OCI-M1 (cell line): ENCODE results near the gene TEF.
A peak's percentile ranks its signal among the peaks of the same experiment; 100 is the strongest.

Experiments used
- DNase-seq: peaks from one replicate; lab custom pipeline; 2025; lab: John Stamatoyannopoulos, UW

The TEF gene

DNA sequence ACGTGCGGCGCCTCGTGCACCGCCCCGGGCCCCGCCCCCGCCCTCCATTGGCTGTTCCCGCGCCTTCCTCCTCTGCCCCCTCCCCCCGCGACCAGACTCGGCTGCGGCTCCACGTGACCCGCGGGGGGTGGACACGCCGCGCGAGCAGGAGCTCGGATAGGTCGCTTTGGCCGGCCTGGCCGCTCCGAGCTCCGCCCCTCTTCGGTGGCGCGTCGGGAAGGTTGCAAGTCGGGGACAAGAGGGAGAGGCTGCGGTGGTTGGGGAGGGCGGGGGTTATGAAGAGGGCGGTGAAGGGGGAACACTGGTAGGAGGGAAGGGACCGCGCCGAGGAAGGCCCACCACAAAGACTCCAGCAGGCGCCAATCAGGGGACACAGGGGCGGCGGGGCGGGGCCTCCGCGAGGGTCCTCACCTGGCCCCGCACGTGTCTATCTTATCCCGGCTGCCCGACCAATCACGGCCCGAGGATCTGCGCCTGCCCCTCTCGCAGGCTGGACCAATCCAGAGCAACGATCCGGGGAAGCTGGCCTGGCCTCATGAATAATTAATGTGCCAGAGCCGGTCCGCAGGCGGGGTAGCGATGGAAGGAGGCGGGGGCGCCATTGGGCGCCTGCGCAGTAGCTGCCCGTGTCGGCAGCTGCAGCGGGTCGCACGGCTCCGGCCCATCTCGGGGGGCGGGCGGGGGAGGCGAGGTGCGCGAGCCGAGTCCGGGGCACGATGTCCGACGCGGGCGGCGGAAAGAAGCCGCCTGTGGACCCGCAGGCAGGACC, at the start of gene TEF:
TSS of gene TEF (plus strand) at position 614 of the 769 bp plus-strand sequence. CDS start at position 717, 103 bp downstream.
- peak; percentile 98 for DNase-seq

DNA sequence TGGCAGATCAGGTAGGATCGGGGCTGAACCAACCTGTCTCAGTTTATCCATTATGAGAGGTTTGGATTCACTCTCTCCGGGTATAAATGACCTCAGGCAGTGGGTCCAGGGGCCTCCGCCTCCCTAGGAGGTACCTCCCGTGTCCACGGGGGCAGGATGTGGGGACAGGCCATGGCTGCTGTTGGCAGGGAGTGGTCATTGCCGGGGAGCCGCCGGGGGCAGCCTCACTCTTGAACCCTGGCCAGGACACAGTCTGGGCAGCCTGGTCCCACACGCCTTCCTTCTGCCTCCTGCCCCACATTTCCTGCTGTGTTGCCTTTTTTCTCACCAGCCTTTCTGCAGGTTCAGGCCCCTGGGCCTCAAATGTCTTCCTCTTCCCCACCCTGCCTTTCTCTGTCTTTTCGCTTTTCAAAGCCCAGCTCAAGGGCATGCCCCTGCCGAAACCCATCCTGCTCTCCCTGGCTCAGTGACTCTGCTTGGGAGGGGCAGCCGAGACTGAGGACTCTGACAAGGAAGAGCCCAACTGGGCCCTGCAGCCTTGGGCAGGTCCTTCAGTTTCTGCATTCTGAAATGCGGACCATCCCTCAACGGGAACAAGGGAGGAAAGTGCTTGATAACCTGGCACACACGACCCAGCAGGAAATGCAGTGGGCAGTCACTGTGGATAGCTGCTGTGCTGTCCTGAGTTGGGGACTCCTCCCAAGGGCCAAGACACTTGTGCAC, 49.4 kb upstream of the TEF start:
- no peak for DNase-seq

GRCh38 chr22:41333806-41334205, 47.9 kb upstream of the TEF start:
- DNase-seq: no peak

GRCh38 chr22:41334215-41334614, 47.5 kb upstream of the TEF start:
- DNase-seq: no peak

DNA sequence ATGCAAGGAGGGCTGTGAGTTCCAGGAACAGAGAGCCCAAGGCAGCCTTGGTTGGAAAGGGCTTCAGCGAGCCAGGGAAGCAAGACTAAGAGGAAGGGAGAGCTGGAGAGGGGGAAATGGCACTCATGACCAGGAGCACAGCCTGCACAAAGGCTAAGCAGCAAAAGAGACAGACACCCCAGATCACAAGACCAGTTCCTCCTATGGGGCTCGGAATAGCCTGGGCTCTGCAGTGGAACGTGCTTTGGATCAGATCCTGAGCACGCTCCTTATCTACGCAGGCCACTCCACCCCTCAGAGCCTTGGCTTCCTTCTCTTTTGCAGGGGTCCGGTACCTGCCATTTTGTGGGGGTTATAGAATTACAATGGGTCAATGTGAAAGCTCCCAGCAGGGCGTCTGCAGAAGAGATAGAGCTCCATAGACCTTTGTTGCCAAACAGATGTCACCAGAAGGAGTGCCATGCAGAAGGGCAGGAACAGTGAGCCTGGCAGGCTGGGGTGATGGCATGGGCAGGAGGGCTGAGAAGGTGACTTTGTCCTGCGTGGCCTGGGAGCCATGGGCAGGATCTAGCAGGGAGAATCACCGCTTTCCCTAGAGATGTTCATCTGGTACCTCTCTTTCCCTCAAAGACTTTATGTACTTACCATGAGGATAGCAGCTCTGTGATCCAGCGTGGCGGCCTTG, 46.6 kb upstream of the TEF start:
- DNase-seq: no peak

DNA sequence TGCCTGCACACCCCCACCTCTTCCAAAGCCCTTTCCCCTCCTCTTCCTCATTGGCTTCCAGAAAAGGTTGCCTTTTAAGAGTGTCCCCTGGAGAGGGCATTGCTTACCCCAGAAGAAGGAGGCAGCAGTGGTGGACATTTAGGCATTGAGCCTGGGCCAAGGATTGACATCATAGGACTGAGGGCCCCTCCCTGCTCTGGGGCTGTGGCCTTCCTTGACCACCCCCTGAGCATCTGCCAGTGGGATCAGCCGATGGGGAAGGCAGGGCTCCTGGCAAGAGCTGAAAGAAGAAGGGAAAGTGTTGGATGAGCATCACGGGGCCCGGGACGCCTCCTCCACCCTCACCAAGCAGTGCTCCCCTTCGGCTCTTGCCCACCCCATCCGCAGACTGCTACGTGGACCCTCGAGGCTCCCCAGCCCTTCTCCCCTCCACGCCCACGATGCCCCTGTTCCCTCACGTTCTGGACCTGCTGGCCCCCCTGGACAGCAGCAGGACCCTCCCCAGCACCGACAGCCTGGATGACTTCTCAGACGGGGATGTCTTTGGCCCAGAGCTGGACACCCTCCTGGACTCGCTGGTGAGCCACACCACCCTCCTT, 43.0 kb upstream of the TEF start:
- no peak for DNase-seq

DNA sequence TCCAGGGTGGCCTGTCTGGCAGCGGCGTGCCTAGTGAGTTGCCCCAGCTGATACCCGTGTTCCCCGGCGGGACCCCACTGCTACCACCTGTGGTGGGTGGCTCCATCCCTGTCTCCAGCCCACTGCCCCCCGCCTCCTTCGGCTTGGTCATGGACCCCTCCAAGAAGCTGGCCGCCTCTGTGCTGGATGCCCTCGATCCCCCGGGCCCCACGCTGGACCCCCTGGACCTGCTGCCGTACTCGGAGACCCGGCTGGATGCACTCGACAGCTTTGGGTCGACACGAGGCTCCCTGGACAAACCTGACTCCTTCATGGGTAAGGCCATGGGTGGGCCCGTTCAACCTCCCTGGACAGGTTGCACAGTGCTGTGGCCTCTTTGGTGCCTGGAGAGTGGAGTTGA, 41.9 kb upstream of the TEF start:
- no peak for DNase-seq

DNA sequence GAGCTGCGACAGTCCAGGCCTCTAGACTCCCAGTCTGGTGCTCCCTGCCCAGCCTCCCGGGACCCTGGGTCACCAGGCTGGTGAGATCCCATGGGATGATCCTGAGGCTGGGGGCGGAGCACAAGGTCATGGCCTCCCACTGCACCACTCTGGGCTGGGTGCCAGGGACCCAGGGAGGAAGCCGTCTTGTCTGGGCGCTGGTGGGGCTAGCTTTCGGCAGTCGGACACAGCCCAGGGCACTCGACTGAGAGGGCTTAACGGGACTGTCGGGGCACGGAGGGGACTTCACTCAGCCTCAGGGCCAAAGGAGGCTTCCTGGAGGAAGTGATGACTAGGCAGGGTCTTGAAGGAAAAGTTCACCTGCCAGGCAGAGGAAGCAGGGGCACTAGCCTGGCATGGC, 41.4 kb upstream of the TEF start:
- DNase-seq: no peak

GRCh38 chr22:41341012-41341411, 40.7 kb upstream of the TEF start:
- no peak for DNase-seq

- no peak for DNase-seq
Observed at GRCh38 chr22:41341990-41342389, 39.8 kb upstream of the TEF start.

DNA sequence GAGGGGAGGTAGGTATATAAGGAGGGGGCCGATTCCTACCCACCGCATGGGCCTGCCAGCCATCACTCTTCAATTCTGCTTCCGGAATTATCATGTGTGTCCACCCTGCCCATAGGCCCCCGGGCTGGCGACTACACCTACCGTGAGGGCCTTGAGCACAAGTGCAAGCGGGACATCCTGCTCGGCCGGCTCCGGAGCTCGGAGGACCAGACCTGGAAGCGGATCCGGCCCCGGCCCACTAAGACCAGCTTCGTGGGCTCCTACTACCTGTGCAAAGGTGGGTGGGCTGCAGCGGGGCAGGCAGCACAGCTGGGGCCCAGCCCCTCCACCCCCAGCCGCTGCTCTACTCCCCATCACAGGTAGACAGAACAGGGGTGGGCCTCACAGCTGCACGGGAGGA, 38.4 kb upstream of the TEF start:
- no peak for DNase-seq

DNA sequence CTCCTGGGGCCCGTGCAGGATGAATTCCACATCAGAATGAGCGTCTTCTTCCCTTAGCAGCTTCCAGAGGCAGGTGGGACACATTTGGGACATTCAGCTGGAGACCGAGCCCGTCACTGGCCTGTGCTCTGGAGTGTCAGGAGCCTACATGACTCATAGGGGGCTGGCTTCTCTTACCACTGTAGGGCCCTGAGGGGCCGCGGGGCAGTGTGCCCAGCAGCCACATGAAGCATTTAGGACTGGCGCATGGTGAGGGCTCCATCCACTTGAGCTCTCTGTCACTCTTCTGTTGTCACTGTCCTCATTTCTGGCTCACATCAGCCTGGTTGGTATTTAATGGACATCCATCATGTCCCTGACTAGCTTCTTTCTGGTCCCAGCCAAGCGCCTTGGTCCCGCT, 38.0 kb upstream of the TEF start:
- no peak for DNase-seq

DNA sequence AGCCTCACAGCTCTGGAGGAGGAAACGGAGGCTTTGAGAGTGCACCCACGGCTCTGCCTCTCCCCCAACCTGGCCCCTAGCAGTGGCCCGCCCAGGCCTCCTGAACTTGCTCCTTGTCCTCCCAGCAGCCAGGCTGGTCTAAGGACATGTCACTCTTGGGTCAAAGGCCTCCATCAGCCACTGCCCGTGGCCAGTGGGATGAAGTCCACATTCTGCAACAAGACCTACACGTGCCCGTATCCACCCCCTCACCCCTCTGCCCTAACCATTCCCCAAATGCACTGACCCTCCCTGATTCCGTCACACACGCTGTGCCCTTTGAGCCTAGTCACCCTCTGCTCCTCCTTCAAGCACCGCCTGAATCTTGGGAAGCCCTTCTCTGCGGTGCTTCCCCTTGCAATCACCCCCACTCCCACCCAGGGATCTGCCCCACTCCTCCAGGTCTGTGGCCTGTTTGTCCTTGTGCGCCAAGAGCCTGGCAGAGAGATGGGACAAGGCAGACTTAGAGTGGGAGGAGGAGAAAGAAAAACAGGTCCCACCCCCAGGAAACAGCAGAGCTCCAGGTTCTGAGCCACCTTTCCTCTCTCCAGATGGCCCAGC, 37.5 kb upstream of the TEF start:
- no peak for DNase-seq

DNA sequence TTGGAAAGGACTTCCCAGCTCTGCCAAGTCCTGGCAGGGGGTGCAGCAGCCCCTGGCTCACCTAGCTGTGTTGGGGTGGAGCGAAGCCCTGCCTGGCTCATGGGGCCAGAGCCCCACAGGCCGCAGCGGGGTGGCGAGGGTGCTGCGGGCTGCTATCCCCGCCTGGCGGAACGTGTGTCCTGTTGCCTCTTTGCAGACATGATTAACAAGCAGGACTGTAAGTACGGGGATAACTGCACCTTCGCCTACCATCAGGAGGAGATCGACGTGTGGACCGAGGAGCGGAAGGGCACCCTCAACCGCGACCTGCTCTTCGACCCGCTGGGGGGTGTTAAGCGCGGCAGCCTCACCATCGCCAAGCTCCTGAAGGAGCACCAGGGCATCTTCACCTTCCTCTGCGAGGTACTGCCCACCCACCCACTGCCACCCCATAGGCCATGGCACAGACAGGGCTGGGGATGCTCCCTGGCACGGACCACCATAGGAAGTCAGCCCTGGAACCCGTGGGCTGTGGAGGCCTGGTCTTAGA, 35.9 kb upstream of the TEF start:
- no peak for DNase-seq

DNA sequence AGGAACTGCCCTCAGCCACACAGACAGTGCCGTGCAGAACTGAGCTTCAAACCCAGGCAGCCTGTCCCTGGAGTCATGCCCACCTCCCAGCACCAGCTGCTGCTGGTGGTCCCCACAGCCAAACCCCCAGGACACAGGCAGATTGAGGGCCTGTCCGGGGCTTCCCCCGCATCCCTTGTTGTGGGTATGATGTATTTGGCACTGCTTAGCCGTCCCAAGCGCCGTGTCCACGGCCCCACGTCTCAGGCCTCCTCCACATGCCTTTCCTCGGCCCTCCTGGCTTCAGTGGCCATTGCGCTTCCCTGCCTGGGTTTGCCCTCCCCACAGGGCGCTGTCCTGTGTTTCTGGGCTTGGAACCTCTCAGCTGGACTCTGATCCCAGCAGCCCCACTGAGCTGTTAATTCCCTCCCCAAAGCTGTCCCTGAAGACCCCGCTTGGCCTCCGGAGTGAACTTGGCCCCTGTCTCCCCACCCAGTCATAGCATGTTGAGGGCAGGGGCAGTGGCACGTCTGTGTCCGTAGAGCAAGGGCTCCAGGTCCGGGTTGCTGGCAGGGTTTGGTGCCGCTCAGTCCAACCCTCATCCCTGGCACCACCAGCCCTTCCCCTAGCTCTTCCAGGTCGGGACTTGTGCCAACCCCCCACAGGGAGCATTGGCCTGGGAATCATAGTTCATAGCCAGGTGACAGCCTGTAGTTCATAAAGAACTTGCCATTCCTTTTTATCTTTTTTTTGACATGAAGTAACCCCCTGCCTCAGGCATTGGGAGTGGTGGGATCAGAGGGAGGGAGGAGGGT, 34.5 kb upstream of the TEF start:
- DNase-seq: no peak

- DNase-seq: no peak
Observed at GRCh38 chr22:41348964-41349484, 32.7 kb upstream of the TEF start.

DNA sequence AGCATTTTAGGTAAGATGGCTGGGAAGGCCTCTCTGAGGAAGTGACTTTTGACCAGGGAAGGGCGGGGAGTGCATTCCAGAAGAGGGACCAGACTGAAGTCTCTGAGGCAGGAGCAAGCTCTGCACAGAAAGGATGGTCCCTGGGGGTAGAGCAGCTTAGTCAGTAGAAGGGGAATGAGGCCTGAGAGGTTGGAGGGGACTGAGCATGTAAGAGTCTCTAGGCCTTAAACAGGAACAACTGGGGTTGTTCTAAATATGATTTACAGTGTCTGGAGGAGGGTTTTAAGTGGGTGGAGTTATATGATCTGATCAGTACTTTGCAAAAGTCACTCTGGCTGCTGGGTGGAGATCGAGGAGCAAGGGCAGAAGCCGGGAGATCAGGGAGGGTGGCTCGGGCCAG, 31.7 kb upstream of the TEF start:
- no peak for DNase-seq

DNA sequence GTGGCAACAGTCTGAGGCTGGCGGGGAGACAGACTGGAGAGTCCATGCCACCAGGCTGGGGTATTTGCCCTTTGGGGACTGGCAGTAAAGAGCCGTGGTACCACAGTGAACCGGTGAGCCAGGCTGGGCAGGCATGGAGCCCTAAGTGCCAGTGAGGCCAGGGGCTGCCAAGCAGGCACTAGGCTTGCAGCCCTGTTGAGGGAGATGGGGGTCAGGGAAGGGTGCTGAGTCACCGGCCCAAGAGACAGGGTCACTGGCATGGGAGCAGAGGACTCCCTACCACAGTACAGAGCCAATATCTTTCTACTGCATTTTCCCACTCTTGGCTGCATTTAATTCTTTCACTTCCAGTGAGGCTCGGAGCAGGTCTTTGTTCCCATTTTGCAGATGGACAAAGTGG, 30.7 kb upstream of the TEF start:
- DNase-seq: no peak

- no peak for DNase-seq
Observed at GRCh38 chr22:41352058-41352457, 29.7 kb upstream of the TEF start.

DNA sequence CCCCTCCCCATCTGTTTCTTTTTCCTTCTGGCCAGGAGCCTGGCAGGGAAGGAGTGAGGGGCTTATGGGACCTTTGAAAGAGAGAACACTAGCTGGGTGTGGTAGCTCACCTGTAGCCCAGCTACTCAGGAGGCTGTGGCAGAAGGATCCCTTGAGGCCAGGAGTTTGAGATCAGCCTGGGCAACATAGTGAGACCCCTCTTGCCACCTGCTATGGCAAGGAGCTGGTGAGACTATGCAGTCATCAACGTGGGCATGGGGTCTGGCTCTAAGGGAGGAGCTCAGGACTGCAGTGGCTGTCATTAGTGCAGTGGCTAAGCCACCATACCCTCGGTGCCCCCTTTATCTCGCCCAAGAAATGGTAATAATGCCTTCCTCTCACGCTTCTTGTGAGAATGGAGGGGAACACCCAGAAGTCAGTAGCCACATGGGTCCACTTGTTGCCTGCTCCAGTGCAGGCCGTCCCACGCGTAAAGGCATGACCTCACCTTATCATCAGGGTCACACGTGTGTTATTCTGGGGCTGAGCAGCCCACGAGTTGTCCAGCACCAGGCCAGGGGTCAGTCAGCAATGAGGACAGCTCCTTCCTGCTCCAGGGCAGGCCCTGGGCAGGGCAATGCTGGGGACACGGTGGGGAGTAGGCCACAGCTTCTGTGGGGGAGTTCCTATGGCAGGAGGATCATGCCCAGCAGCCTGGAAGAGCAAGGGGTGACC, 27.7 kb upstream of the TEF start:
- no peak for DNase-seq
